ENCODE data around the gene PDE1C.
"Not testable (repeated sequence)": the region's sequence is repeated elsewhere in the genome, so short reads cannot be mapped to it uniquely, and the experiment has no call there.

The PDE1C gene

GRCh38 chr7:31852462-31852861, 217.7 kb downstream of the PDE1C start:
- Histone ChIP-seq H3K9me3 (ENCODE audit: control insufficient read depth, low read length) (no peaks in the 10 kb centered on the region), H3K4me1 (ENCODE audit: control insufficient read depth, insufficient read depth, low read length, poor library complexity, severe bottlenecking) (peaks cover 11% of the 10 kb centered on the region), H3K36me3 (ENCODE audit: control insufficient read depth, insufficient read depth, low read length) (no peaks in the 10 kb centered on the region), H3K27ac (ENCODE audit: low read depth, low read length, severe bottlenecking) (no peak overlapping the region), H3K4me3 (ENCODE audit: extremely low read depth, insufficient read depth, low read length, poor library complexity, severe bottlenecking) (no peak overlapping the region)
- no CpG with 5 or more reads among the region's 2 CpGs for WGBS, 2 experiments (ENCODE audit: insufficient coverage in 2 of 2)

DNA sequence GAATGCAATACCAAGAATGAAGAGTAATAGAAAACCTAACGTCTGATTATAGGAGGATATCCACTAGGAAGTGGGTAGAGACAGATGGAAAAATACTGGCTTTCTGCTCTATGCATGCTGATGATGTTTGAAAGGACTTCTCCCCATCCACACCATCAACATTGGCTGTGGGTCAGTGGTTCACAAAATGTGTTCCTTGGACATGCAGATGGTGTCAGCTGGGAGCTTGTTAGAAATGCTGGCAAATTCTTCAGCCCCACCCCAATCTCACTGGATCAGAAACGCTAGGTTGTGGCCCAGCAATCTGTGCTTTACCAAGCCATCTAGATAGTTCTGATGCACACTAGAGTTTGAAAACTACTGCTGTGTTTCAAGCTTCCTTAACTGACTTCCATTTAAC, 219.1 kb downstream of the PDE1C start:
- no peaks in the 10 kb centered on the region for H3K9me3 ChIP-seq (ENCODE audit: control insufficient read depth, low read length)
- no peak overlapping the region for H3K4me3 ChIP-seq (ENCODE audit: extremely low read depth, insufficient read depth, low read length, poor library complexity, severe bottlenecking)
- WGBS, 2 experiments (ENCODE audit: insufficient coverage in 2 of 2): 67 to 100% methylated on average over 1 of the region's 2 CpGs
- no peaks in the 10 kb centered on the region for H3K36me3 ChIP-seq (ENCODE audit: control insufficient read depth, insufficient read depth, low read length)
- H3K4me1 ChIP-seq (ENCODE audit: control insufficient read depth, insufficient read depth, low read length, poor library complexity, severe bottlenecking): peaks cover 11% of the 10 kb centered on the region
- H3K27ac ChIP-seq (ENCODE audit: low read depth, low read length, severe bottlenecking): no peak overlapping the region

- H3K4me1 ChIP-seq (ENCODE audit: control insufficient read depth, insufficient read depth, low read length, poor library complexity, severe bottlenecking): peaks cover 11% of the 10 kb centered on the region
- H3K9me3 ChIP-seq (ENCODE audit: control insufficient read depth, low read length): no peaks in the 10 kb centered on the region
- no peaks in the 10 kb centered on the region for H3K36me3 ChIP-seq (ENCODE audit: control insufficient read depth, insufficient read depth, low read length)
- H3K4me3 ChIP-seq (ENCODE audit: extremely low read depth, insufficient read depth, low read length, poor library complexity, severe bottlenecking): no peak overlapping the region
- WGBS, 2 experiments (ENCODE audit: insufficient coverage in 2 of 2): 88 to 100% methylated on average over 1 to 2 of the region's 4 CpGs
- H3K27ac ChIP-seq (ENCODE audit: low read depth, low read length, severe bottlenecking): no peak overlapping the region
Measured at GRCh38 chr7:31850601-31851000, 219.6 kb downstream of the PDE1C start.

DNA sequence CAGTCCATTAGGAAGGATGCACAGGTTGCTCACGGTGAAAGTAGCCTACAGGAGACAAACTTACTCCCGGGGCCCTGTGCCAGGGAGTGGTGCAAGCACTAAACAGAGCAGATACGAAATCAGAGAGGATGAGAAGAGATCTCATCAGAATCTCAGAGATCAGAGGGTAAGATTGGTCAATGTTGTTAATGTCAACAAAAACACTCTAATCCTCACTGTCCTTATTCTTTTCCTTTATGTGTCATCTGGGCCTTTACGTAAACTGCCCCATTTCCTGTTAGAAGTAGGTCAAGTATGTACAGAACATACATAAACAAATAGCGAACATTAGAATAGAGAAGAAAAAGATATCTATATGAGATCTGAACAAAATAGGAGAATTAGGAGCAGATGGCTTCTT, 220.1 kb downstream of the PDE1C start:
- Histone ChIP-seq H3K36me3 (ENCODE audit: control insufficient read depth, insufficient read depth, low read length) (no peaks in the 10 kb centered on the region), H3K4me1 (ENCODE audit: control insufficient read depth, insufficient read depth, low read length, poor library complexity, severe bottlenecking) (peaks cover 11% of the 10 kb centered on the region), H3K9me3 (ENCODE audit: control insufficient read depth, low read length) (no peaks in the 10 kb centered on the region), H3K27ac (ENCODE audit: low read depth, low read length, severe bottlenecking) (no peak overlapping the region), H3K4me3 (ENCODE audit: extremely low read depth, insufficient read depth, low read length, poor library complexity, severe bottlenecking) (no peak overlapping the region)
- 90 to 100% methylated on average over 2 of the region's 5 CpGs for WGBS, 2 experiments (ENCODE audit: insufficient coverage in 2 of 2)

DNA sequence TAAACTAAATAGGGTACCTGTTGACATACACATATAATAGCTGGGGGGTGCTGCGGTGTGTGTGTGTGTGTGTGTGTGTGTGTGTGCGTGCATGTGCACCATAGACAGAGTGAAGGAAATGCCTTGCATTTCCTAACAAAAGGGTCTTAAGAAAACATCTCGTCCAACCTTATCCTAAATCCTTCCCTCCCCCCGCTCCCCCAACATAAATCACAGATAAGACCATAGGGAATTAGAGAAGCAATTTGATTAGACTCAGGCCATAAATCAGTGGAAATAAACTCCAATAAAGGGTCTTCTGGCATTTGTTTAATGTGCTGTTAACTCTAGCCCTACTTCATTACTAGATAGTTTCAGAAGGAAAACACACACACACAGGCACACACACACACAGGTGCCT, 234.7 kb downstream of the PDE1C start:
- no peak overlapping the region for H3K4me3 ChIP-seq (ENCODE audit: extremely low read depth, insufficient read depth, low read length, poor library complexity, severe bottlenecking)
- H3K27ac ChIP-seq (ENCODE audit: low read depth, low read length, severe bottlenecking): no peak overlapping the region
- no peaks in the 10 kb centered on the region for H3K4me1 ChIP-seq (ENCODE audit: control insufficient read depth, insufficient read depth, low read length, poor library complexity, severe bottlenecking)
- no peaks in the 10 kb centered on the region for H3K36me3 ChIP-seq (ENCODE audit: control insufficient read depth, insufficient read depth, low read length)
- WGBS, 2 experiments (ENCODE audit: insufficient coverage in 2 of 2): 80% methylated on average over 1 of the region's 4 CpGs; no CpG with 5 or more reads in 1 of the 2 experiments
- no peaks in the 10 kb centered on the region for H3K9me3 ChIP-seq (ENCODE audit: control insufficient read depth, low read length)

GRCh38 chr7:31833625-31834024, 236.6 kb downstream of the PDE1C start:
- WGBS, 2 experiments (ENCODE audit: insufficient coverage in 2 of 2): 87 to 100% methylated on average over 3 of the region's 3 CpGs
- not testable (repeated sequence) for H3K4me3 ChIP-seq (ENCODE audit: extremely low read depth, insufficient read depth, low read length, poor library complexity, severe bottlenecking); H3K9me3 ChIP-seq (ENCODE audit: control insufficient read depth, low read length)

GRCh38 chr7:31828520-31828919, 241.7 kb downstream of the PDE1C start:
- Histone ChIP-seq H3K4me3 (ENCODE audit: extremely low read depth, insufficient read depth, low read length, poor library complexity, severe bottlenecking) (no peak overlapping the region), H3K4me1 (ENCODE audit: control insufficient read depth, insufficient read depth, low read length, poor library complexity, severe bottlenecking) (no peaks in the 10 kb centered on the region), H3K9me3 (ENCODE audit: control insufficient read depth, low read length) (no peaks in the 10 kb centered on the region), H3K36me3 (ENCODE audit: control insufficient read depth, insufficient read depth, low read length) (no peaks in the 10 kb centered on the region), H3K27ac (ENCODE audit: low read depth, low read length, severe bottlenecking) (no peak overlapping the region)

More at GRCh38 chr7:31833625-31834024, 236.6 kb downstream of the PDE1C start:
- H3K4me1 ChIP-seq (ENCODE audit: control insufficient read depth, insufficient read depth, low read length, poor library complexity, severe bottlenecking); H3K36me3 ChIP-seq (ENCODE audit: control insufficient read depth, insufficient read depth, low read length); H3K27ac ChIP-seq (ENCODE audit: low read depth, low read length, severe bottlenecking): not testable (repeated sequence)

DNA sequence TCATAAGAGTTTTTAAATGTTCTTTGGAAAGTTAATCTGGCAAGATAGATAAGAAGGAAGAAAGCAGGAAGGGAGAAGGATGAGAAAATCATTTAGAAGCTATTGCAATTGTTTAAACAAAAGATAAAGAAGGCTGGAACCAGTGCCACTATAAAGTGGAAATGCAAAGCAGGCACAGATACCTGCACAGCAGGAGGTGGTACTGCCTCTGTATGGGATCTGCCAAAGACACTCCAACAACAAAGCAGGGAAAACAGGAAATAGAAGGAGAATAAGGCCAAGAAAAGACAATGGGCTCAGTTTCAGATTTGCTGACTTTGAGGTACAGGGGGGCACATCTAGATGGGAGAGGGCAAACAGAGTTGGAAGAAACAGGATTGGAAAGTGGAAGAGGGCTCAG, 244.6 kb downstream of the PDE1C start:
- Histone ChIP-seq H3K27ac (ENCODE audit: low read depth, low read length, severe bottlenecking) (no peak overlapping the region), H3K36me3 (ENCODE audit: control insufficient read depth, insufficient read depth, low read length) (no peaks in the 10 kb centered on the region), H3K4me3 (ENCODE audit: extremely low read depth, insufficient read depth, low read length, poor library complexity, severe bottlenecking) (no peak overlapping the region), H3K4me1 (ENCODE audit: control insufficient read depth, insufficient read depth, low read length, poor library complexity, severe bottlenecking) (no peaks in the 10 kb centered on the region), H3K9me3 (ENCODE audit: control insufficient read depth, low read length) (no peaks in the 10 kb centered on the region)

DNA sequence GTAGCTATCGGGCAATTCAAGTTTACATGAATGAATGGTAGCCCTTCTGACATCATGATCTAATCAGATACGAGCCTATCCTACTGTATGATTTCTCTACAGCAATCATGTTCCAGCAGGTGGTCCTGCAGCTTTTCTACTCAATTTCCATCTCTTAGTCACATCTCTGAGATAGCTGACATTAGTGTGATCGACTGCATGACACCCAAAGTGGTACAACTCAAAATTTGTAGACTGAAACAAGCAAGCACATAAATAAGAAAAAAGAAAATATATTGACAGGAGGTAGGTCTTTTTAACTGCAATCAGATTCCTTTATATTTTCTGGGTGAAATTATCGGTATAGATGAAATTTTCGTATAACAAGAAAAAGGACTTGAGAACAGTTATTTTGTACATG, 251.2 kb downstream of the PDE1C start:
- Histone ChIP-seq H3K4me3 (ENCODE audit: extremely low read depth, insufficient read depth, low read length, poor library complexity, severe bottlenecking) (no peak overlapping the region), H3K36me3 (ENCODE audit: control insufficient read depth, insufficient read depth, low read length) (no peaks in the 10 kb centered on the region), H3K9me3 (ENCODE audit: control insufficient read depth, low read length) (no peaks in the 10 kb centered on the region), H3K27ac (ENCODE audit: low read depth, low read length, severe bottlenecking) (no peak overlapping the region), H3K4me1 (ENCODE audit: control insufficient read depth, insufficient read depth, low read length, poor library complexity, severe bottlenecking) (no peaks in the 10 kb centered on the region)
- 86 to 100% methylated on average over 2 of the region's 5 CpGs for WGBS, 2 experiments (ENCODE audit: insufficient coverage in 2 of 2)

DNA sequence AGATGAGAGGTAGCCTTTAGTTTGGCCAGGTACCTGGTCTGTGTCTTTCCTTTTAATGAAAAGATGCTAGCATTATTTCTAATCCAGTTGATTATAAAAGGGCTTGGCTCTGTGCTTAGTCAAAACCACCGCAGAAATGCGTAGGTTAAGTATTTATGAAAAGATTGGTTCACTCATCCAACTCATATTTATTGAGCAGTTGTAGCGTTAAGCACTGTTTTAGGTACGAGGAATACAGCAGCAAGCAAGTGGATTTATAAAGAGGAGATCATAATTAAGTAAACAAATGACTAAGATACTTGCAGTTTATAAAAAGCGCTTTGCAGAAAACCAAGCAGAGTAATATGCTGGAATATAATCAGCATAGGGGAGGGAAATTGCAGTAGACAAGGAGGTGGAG, 253.4 kb downstream of the PDE1C start:
- Histone ChIP-seq H3K4me3 (ENCODE audit: extremely low read depth, insufficient read depth, low read length, poor library complexity, severe bottlenecking) (no peak overlapping the region), H3K27ac (ENCODE audit: low read depth, low read length, severe bottlenecking) (no peak overlapping the region), H3K36me3 (ENCODE audit: control insufficient read depth, insufficient read depth, low read length) (no peaks in the 10 kb centered on the region), H3K9me3 (ENCODE audit: control insufficient read depth, low read length) (no peaks in the 10 kb centered on the region), H3K4me1 (ENCODE audit: control insufficient read depth, insufficient read depth, low read length, poor library complexity, severe bottlenecking) (no peaks in the 10 kb centered on the region)
- WGBS, 2 experiments (ENCODE audit: insufficient coverage in 2 of 2): 87 to 100% methylated on average over 1 of the region's 5 CpGs

DNA sequence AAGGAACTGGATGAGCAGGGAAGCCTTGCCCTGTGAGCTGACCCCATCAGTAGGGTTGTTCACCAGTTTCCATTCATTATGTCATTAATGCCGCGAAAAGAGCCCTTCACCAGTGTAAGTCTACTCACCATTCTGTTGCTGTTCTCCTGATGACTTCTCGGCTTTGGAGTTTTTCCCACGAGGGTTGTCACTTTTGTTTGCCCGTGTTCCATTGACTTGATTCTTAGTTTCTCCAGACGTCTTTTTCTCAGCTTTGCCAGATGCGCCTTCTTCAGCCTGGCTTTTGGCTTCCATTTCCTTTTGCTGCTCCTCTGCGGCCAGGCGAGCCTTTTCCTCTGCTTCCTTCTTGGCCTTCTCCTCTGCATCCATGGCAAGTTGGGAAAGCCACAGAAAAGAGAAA, 254.4 kb downstream of the PDE1C start:
- 84 to 92% methylated on average over 9 of the region's 9 CpGs for WGBS, 2 experiments (ENCODE audit: insufficient coverage in 2 of 2)
- Histone ChIP-seq H3K4me3 (ENCODE audit: extremely low read depth, insufficient read depth, low read length, poor library complexity, severe bottlenecking) (no peak overlapping the region), H3K9me3 (ENCODE audit: control insufficient read depth, low read length) (no peaks in the 10 kb centered on the region), H3K36me3 (ENCODE audit: control insufficient read depth, insufficient read depth, low read length) (no peaks in the 10 kb centered on the region), H3K4me1 (ENCODE audit: control insufficient read depth, insufficient read depth, low read length, poor library complexity, severe bottlenecking) (no peaks in the 10 kb centered on the region), H3K27ac (ENCODE audit: low read depth, low read length, severe bottlenecking) (no peak overlapping the region)

DNA sequence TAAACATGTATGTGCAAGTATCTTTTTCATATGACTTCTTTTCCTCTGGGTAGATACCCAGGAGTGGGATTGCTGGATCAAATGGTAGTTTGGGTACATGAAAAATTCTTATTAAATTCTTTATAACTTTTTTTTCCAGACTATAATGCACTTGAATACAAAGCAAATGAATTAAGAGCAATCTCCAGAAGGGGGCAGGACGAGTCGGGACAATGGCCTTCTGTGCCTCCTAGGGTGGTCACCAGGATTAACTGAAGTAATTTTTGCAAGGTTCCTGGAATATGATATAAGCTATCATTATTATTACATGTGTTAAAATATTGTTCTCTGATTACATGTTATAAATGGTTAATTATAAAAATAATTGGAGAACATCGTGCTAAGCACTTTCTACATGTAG, 256.0 kb downstream of the PDE1C start:
- H3K27ac ChIP-seq (ENCODE audit: low read depth, low read length, severe bottlenecking): no peak overlapping the region
- H3K9me3 ChIP-seq (ENCODE audit: control insufficient read depth, low read length): no peaks in the 10 kb centered on the region
- no peak overlapping the region for H3K4me3 ChIP-seq (ENCODE audit: extremely low read depth, insufficient read depth, low read length, poor library complexity, severe bottlenecking)
- no peaks in the 10 kb centered on the region for H3K4me1 ChIP-seq (ENCODE audit: control insufficient read depth, insufficient read depth, low read length, poor library complexity, severe bottlenecking)
- no peaks in the 10 kb centered on the region for H3K36me3 ChIP-seq (ENCODE audit: control insufficient read depth, insufficient read depth, low read length)
- WGBS, 2 experiments (ENCODE audit: insufficient coverage in 2 of 2): 83% methylated on average over 1 of the region's 3 CpGs; no CpG with 5 or more reads in 1 of the 2 experiments

All from mesodermal cell (in vitro differentiated cells).